Measurements from ENCODE around the gene CADPS.

The CADPS gene

GRCh38 chr3:62892045-62892444 lies 16.8 kb upstream of the CADPS start:
- no peak for TF ChIP-seq JUND (IDR thresholded peaks at IDR 0.05; ENCODE audit: low read depth)
- DNase-seq (ENCODE audit: low read depth in 1 of 2, low spot score in 1 of 2), result no peak
- in situ Hi-C loops (cut with HindIII; ENCODE audit: low pct_unique_long_range_greater_than_20kb, low sequenced_read_pairs), result no loop called here

DNA sequence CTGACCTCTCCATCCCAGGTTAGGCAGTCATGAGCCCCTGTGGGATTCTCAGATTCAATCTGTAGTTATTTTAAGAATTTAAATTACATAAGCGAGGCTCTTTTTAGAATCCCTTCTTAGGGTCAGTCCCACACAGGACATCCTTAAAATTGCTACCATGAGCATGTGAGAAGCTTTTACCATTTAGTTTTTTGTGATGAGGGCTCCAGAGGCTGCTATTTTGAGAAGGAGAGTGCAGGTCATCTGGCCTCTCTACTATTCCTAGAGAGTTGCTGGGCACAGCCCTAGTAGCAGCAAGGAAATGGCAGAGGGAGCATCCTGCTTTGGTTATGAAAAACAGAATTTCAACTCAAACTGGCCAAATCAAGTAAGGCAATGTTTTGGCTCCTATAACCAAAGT lies 13.6 kb upstream of the CADPS start:
- no peak for DNase-seq (ENCODE audit: low read depth in 1 of 2, low spot score in 1 of 2)
- no peak for TF ChIP-seq JUND (IDR thresholded peaks at IDR 0.05; ENCODE audit: low read depth)
- in situ Hi-C loops (cut with HindIII; ENCODE audit: low pct_unique_long_range_greater_than_20kb, low sequenced_read_pairs), result no loop called here

- in situ Hi-C loops (cut with HindIII; ENCODE audit: low pct_unique_long_range_greater_than_20kb, low sequenced_read_pairs), result no loop called here
- DNase-seq (ENCODE audit: low read depth in 1 of 2, low spot score in 1 of 2), result peak in 1 of 2 experiments; percentile 2
- no peak for TF ChIP-seq JUND (IDR thresholded peaks at IDR 0.05; ENCODE audit: low read depth)
Observed at GRCh38 chr3:62888180-62888579, 13.0 kb upstream of the CADPS start.

GRCh38 chr3:62885136-62885535 lies 9.9 kb upstream of the CADPS start:
- DNase-seq (ENCODE audit: low read depth in 1 of 2, low spot score in 1 of 2), result no peak
- no peak for TF ChIP-seq JUND (IDR thresholded peaks at IDR 0.05; ENCODE audit: low read depth)
- in situ Hi-C loops (cut with HindIII; ENCODE audit: low pct_unique_long_range_greater_than_20kb, low sequenced_read_pairs), result no loop called here

DNA sequence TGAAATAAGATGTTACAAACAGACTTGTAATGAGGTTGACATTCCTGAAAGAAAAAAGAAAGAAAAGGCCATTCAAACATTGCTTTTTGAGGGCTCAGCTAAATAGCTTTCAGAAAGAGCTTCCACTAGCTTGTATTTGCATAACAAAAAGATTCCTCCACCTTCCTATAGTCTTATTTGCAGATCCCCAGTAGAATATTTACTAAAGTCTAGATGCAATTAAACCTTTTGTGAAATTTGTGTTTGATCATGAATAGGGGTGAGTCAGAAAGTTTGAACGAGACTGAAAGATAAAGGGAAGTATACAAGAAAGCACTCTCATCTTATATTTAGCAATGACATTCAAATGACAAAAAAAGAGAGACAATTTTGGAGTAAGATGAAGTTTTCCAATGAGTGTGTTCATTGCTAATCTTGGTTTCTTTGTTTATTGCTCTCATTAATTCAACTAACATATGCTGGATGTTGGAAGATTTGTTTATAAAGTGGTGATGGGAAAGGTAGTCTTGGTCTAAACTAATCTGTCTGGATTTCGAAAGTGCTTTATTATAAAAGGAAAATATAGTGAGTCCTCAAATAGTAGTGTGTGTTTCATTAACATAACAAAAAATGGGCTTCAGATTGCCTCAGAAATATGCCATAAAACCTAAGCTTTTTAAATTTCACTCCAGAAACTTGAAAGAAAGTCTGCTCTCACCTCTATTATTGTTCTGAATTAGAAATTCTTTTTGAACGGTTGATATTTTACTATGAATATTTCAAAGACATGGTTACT lies 9.1 kb upstream of the CADPS start:
- no peak for TF ChIP-seq JUND (IDR thresholded peaks at IDR 0.05; ENCODE audit: low read depth)
- DNase-seq (ENCODE audit: low read depth in 1 of 2, low spot score in 1 of 2), result no peak
- in situ Hi-C loops (cut with HindIII; ENCODE audit: low pct_unique_long_range_greater_than_20kb, low sequenced_read_pairs), result no loop called here

- no peak for DNase-seq (ENCODE audit: low read depth in 1 of 2, low spot score in 1 of 2)
- in situ Hi-C loops (cut with HindIII; ENCODE audit: low pct_unique_long_range_greater_than_20kb, low sequenced_read_pairs), result no loop called here
- TF ChIP-seq JUND (IDR thresholded peaks at IDR 0.05; ENCODE audit: low read depth), result no peak
Observed at GRCh38 chr3:62882676-62883200, 7.5 kb upstream of the CADPS start.

DNA sequence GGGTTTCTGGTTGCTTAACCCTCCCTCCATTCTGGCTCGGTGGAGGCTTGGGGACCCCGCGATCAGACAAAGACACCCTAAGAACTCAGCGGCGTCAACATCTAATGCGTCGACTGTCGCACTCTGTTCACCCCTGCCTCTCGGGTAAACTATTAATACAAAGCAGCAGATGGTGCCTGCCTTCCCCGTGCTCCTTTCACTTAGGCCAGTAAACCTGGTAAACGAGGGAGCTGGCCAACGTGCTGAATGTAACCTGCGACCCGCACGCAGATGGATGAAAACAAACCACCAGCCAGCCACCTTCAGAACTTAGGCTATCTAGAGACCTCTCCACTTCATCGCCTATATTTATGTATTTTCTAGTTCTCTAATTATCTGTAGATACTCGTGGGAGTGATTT lies 848 bp upstream of the CADPS start:
- no peak for TF ChIP-seq JUND (IDR thresholded peaks at IDR 0.05; ENCODE audit: low read depth)
- peak; percentile 54 to 74 for DNase-seq (ENCODE audit: low read depth in 1 of 2, low spot score in 1 of 2)
- in situ Hi-C loops (cut with HindIII; ENCODE audit: low pct_unique_long_range_greater_than_20kb, low sequenced_read_pairs), result no loop called here

- DNase-seq (ENCODE audit: low read depth in 1 of 2, low spot score in 1 of 2), result no peak
- TF ChIP-seq JUND (IDR thresholded peaks at IDR 0.05; ENCODE audit: low read depth), result no peak
- in situ Hi-C loops (cut with HindIII; ENCODE audit: low pct_unique_long_range_greater_than_20kb, low sequenced_read_pairs), result no loop called here
Observed at GRCh38 chr3:62875558-62876002, 364 bp upstream of the CADPS start.

DNA sequence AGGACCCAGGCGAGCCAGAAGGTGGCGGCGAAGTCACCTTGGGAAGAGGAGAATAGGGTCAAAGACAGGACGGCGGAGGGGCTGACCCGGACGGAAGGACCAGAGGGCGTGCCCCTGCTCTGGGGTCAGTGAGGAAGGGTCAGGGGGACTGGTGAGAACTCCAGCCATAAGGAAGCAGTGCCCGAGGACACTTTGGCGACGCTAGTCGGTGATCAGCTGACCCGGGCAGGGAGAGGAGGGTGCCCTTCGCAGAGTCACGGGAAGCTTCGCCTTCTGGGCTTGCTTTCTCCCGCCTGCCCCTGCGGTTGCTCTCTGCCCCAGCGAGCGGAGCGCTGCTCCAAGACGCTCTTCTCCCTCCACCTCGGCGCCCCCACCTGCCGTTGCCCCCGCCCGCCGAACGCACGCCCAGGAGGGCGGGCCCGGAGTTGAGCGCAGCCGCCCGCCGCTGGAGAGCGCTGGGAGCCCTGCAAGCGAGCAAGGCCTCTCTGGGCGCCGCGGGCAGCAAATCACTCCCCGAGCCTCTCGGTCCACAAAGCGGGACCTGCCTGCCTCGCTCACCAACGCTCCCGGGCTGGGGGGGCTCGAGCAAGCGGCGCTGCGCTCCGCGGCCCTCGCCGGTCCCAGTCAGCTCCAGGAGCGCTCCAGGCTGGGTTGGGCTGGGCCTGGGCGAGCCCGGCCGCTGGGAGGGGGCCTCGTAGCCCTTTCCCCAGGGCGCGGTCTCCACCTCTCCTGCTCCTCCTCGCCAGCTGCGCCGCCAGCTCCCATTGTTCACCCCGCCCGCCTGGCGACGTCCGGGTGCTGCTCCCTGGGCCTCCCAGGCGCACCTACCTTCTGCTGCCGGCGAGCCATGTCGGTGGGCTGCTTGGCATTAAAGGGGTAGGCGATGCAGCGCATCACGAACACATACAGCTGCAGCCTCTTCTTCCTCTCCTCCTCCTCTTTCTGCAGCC lies 1.2 kb downstream of the CADPS start:
- no peak for TF ChIP-seq JUND (IDR thresholded peaks at IDR 0.05; ENCODE audit: low read depth)
- peak; percentile 5 to 11 for DNase-seq (ENCODE audit: low read depth in 1 of 2, low spot score in 1 of 2)
- in situ Hi-C loops (cut with HindIII; ENCODE audit: low pct_unique_long_range_greater_than_20kb, low sequenced_read_pairs), result no loop called here

DNA sequence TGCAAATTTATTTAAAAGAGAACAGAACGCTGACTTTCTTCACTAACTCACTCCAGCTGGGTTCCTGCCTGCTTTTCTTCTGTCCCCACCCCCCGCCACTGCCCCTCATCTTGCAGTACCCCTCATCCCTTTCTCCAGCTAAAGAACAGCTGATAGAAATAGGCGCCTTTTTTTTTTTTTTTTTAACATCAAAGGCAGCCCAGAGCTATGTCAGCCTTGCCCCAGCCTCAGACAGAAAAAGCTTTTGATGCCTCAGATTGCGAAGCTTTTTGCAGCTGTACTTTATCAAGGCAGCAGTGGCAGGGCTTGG lies 1.8 kb downstream of the CADPS start:
- no peak for TF ChIP-seq JUND (IDR thresholded peaks at IDR 0.05; ENCODE audit: low read depth)
- in situ Hi-C loops (cut with HindIII; ENCODE audit: low pct_unique_long_range_greater_than_20kb, low sequenced_read_pairs), result no loop called here
- DNase-seq (ENCODE audit: low read depth in 1 of 2, low spot score in 1 of 2), result no peak

GRCh38 chr3:62872318-62872717 lies 2.9 kb downstream of the CADPS start:
- TF ChIP-seq JUND (IDR thresholded peaks at IDR 0.05; ENCODE audit: low read depth), result no peak
- in situ Hi-C loops (cut with HindIII; ENCODE audit: low pct_unique_long_range_greater_than_20kb, low sequenced_read_pairs), result no loop called here
- DNase-seq (ENCODE audit: low read depth in 1 of 2, low spot score in 1 of 2), result no peak

- TF ChIP-seq JUND (IDR thresholded peaks at IDR 0.05; ENCODE audit: low read depth), result no peak
- no peak for DNase-seq (ENCODE audit: low read depth in 1 of 2, low spot score in 1 of 2)
- in situ Hi-C loops (cut with HindIII; ENCODE audit: low pct_unique_long_range_greater_than_20kb, low sequenced_read_pairs), result no loop called here
Observed at GRCh38 chr3:62870321-62870720, 4.9 kb downstream of the CADPS start.

- DNase-seq (ENCODE audit: low read depth in 1 of 2, low spot score in 1 of 2), result no peak
- TF ChIP-seq JUND (IDR thresholded peaks at IDR 0.05; ENCODE audit: low read depth), result no peak
- in situ Hi-C loops (cut with HindIII; ENCODE audit: low pct_unique_long_range_greater_than_20kb, low sequenced_read_pairs), result no loop called here
Observed at GRCh38 chr3:62863648-62864047, 11.6 kb downstream of the CADPS start.
